K562 (cell line): ENCODE results near the gene CTTNBP2. TPM values are rescaled to one million over a fixed set of nuclear protein-coding genes. Genes with fewer than 3 reads are reported as not detected.

Source experiments
- ATAC-seq: fragments of 200-7000 bp; cut with Tn5 transposase; 3 replicates; pipeline ENCODE4 v1.9.1; 2020; ENCODE audit warnings: moderate library complexity
- BruUV-seq: library from RNA; stranded (reverse); fragments of 400-500 nt; replicated peaks from 2 replicates; lab custom pipeline; 2021; lab: Mats Ljungman, UMichigan
- CTCF ChIA-PET: fragments of 300-600 bp; formaldehyde crosslinking; extraction: SDS; loops from one replicate; lab custom pipeline; 2021; ENCODE audit warnings: low intra/inter-chr PET ratio; lab: Yijun Ruan, JAX
- POLR2A ChIA-PET: fragments of 300-600, 350-650 bp; sonication (Branson Sonifier 250); formaldehyde crosslinking; extraction: SDS; loops from one replicate; lab custom pipeline; 2021; ENCODE audit warnings: antibody characterized with exemption, inconsistent platforms; lab: Yijun Ruan, JAX
- DNase-seq, 4 experiments: peaks; one replicate each; pipeline versions ENCODE4 v3.0.0 to v3.0.0-alpha.2; 2011 to 2018; ENCODE audit warnings: low spot score in 3 of 4, mixed read lengths in 3 of 4; ENCODE audit errors: extremely low read depth in 1 of 4
- FAIRE-seq: peaks from 2 replicates; lab custom pipeline; 2011; peaks lifted over from hg19 to GRCh38; lab: Jason Lieb, UNC
- H2AFZ ChIP-seq: 2 replicates; pipeline ENCODE4 v1.6.0; 2011; ENCODE audit warnings: low read depth, low read length, control low read depth, inconsistent platforms
- H3K27ac ChIP-seq: fragments of 200-600 bp; 3 replicates; pipeline ENCODE4 v1.8.0; 2011; ENCODE audit warnings: low read depth, mild to moderate bottlenecking, control low read depth, inconsistent platforms, low read length, moderate library complexity, mixed read lengths; ENCODE audit errors: extremely low read depth
- H3K27me3 ChIP-seq, 2 experiments: fragments of 300-600 bp in 1 of 2; 2 replicates in 1 of 2; 3 replicates in 1 of 2; pipeline versions ENCODE4 v1.6.0 to v1.8.0; 2011; ENCODE audit warnings: inconsistent platforms in 2 of 2, low read length in 2 of 2, mild to moderate bottlenecking in 1 of 2, mixed read lengths in 1 of 2, moderate library complexity in 1 of 2; ENCODE audit not compliant: control insufficient read depth in 2 of 2, insufficient read depth in 2 of 2
- H3K36me3 ChIP-seq: fragments of 300-600 bp; 3 replicates; pipeline ENCODE4 v1.8.0; 2011; ENCODE audit warnings: mild to moderate bottlenecking, low read length, inconsistent platforms; ENCODE audit not compliant: control insufficient read depth, insufficient read depth
- H3K4me1 ChIP-seq, 2 experiments: fragments of 200-600 bp in 1 of 2; replicated peaks in 1 of 2; 2 replicates in 1 of 2; 3 replicates in 1 of 2; pipeline versions ENCODE4 v1.5.1 to v1.8.0; 2011; ENCODE audit warnings: inconsistent platforms in 2 of 2, low read length in 2 of 2, mild to moderate bottlenecking in 1 of 2, mixed read lengths in 1 of 2, moderate library complexity in 1 of 2; ENCODE audit not compliant: control insufficient read depth in 2 of 2, insufficient read depth in 2 of 2
- H3K4me2 ChIP-seq: 2 replicates; pipeline ENCODE4 v1.6.1; 2011; ENCODE audit warnings: low read length, control low read depth, inconsistent platforms, mixed read lengths; ENCODE audit not compliant: insufficient read depth
- H3K4me3 ChIP-seq: fragments of 200-600 bp; sonication (generic), shearing (Covaris generic); 2 replicates; pipeline ENCODE4 v1.5.1; 2016; ENCODE audit warnings: control low read depth, inconsistent platforms
- H3K79me2 ChIP-seq: fragments of 200-600 bp; 3 replicates; pipeline ENCODE4 v1.8.0; 2011; ENCODE audit warnings: low read length, inconsistent platforms; ENCODE audit not compliant: control insufficient read depth, insufficient read depth
- H3K9ac ChIP-seq, 2 experiments: 2 replicates each; pipeline versions ENCODE4 v1.6.0 to v1.6.1; 2011; ENCODE audit warnings: low read depth in 2 of 2, low read length in 2 of 2, control low read depth in 1 of 2, inconsistent platforms in 1 of 2, mild to moderate bottlenecking in 1 of 2, mixed read lengths in 1 of 2; ENCODE audit not compliant: insufficient read depth in 1 of 2
- H3K9me1 ChIP-seq: one replicate; pipeline ENCODE4 v1.6.0; 2011; ENCODE audit warnings: inconsistent platforms, mild to moderate bottlenecking, low read length, moderate library complexity; ENCODE audit not compliant: control insufficient read depth, insufficient read depth
- H3K9me3 ChIP-seq: replicated peaks from 2 replicates; pipeline ENCODE4 v1.5.1; 2011; ENCODE audit warnings: low read depth, low read length, inconsistent platforms; ENCODE audit not compliant: control insufficient read depth, insufficient read depth
- H4K20me1 ChIP-seq: replicated peaks from 2 replicates; pipeline ENCODE4 v1.6.1; 2011; ENCODE audit warnings: low read length, inconsistent platforms, mixed read lengths; ENCODE audit not compliant: control insufficient read depth, insufficient read depth
- BRD9 ChIP-seq: fragments of 450-650 bp; IDR thresholded peaks from 2 replicates; pipeline ENCODE4 v1.6.1; 2018; ENCODE audit warnings: low read depth; ENCODE audit not compliant: partially characterized antibody
- DIDO1 ChIP-seq: fragments of 450-650 bp; IDR thresholded peaks from 2 replicates; pipeline ENCODE4 v1.6.1; 2016; ENCODE audit warnings: low read depth, missing biosample characterization, missing genetic modification characterization
- ETS2 ChIP-seq: IDR thresholded peaks from 2 replicates; pipeline ENCODE4 v1.6.1; 2016; ENCODE audit warnings: borderline replicate concordance, missing genetic modification characterization, mild to moderate bottlenecking, moderate library complexity, missing compliant biosample characterization; ENCODE audit not compliant: poor library complexity, severe bottlenecking
- FOXP4 ChIP-seq: sonication (generic); formaldehyde crosslinking; IDR thresholded peaks from 2 replicates; pipeline ENCODE4 v1.8.0; 2022; ENCODE audit warnings: mild to moderate bottlenecking, missing genetic modification reagents, borderline replicate concordance
- GABPB2 ChIP-seq: fragments of 250-450 bp; sonication (Bioruptor Pico); conservative IDR thresholded peaks from 2 replicates; pipeline ENCODE4 v1.5.1; 2021; ENCODE audit warnings: mild to moderate bottlenecking
- ILK ChIP-seq: fragments of 450-650 bp; IDR thresholded peaks from 2 replicates; pipeline ENCODE4 v1.6.1; 2016; ENCODE audit warnings: missing genetic modification characterization, low read depth, mild to moderate bottlenecking, missing compliant biosample characterization, moderate library complexity, borderline replicate concordance
- MTF1 ChIP-seq: fragments of 250-450 bp; sonication (Bioruptor Pico); IDR thresholded peaks from 2 replicates; pipeline ENCODE4 v1.9.0; 2021; ENCODE audit warnings: moderate library complexity, mild to moderate bottlenecking, inconsistent platforms, borderline replicate concordance
- POLR2G ChIP-seq: fragments of 200-400 bp; formaldehyde crosslinking; IDR thresholded peaks from 2 replicates; pipeline ENCODE4 v1.6.1; 2017; ENCODE audit warnings: low read depth, mild to moderate bottlenecking, antibody characterized with exemption, low read length, moderate library complexity
- TEAD4 ChIP-seq, 2 experiments: sonication (generic) in 1 of 2; formaldehyde crosslinking in 1 of 2; IDR thresholded peaks; 2 replicates each; pipeline versions ENCODE4 v1.6.1 to v1.8.0; 2012 to 2022; ENCODE audit warnings: borderline replicate concordance in 1 of 2, inconsistent platforms in 1 of 2, low read length in 1 of 2, mild to moderate bottlenecking in 1 of 2, missing genetic modification reagents in 1 of 2
- U2AF2 ChIP-seq: fragments of 200-400 bp; formaldehyde crosslinking; optimal IDR thresholded peaks from 2 replicates; pipeline ENCODE3; 2017; ENCODE audit warnings: low read depth, mild to moderate bottlenecking, low read length
- ZNF431 ChIP-seq: sonication (generic); formaldehyde crosslinking; IDR thresholded peaks from 2 replicates; pipeline ENCODE4 v1.8.0; 2022; ENCODE audit warnings: mild to moderate bottlenecking, missing genetic modification reagents
- ZNF436 ChIP-seq: fragments of 250-450, 450-650 bp; sonication (Bioruptor Pico); formaldehyde crosslinking; IDR thresholded peaks from 2 replicates; pipeline ENCODE4 v1.7.0; 2020; ENCODE audit warnings: mild to moderate bottlenecking
- WGBS: fragments of 100-300 bp; shearing (Covaris generic); methylation state at CpG from one replicate; pipeline ENCODE4 v1.1.6; 2016; ENCODE audit warnings: low coverage, mixed read lengths; ENCODE audit not compliant: insufficient coverage; ENCODE audit errors: missing lambda C conversion rate; 5-methylcytosine and 5-hydroxymethylcytosine counted together
- in situ Hi-C: fragments of 300-500 bp; cut with MboI; formaldehyde crosslinking; loops from 4 replicates; pipeline ENCODE4 v1.15.0; 2018; ENCODE audit warnings: inconsistent platforms, mixed read lengths
- intact Hi-C: fragments of 100-400 bp; cut with micrococcal nuclease; formaldehyde crosslinking; loops from 2 replicates; pipeline ENCODE4 v1.14.2; 2022
- polyA plus RNA-seq, 8 experiments: library from polyadenylated mRNA; depleted of rRNA in 4 of 8; stranded (reverse) in 5 of 8; unstranded in 3 of 8; fragments of >200 nt; fragmentation: Nextera tagmentation in 2 of 8; fragmentation: Illumina TruSeq in 1 of 8; extraction: Ambion mirVana in 2 of 8; extraction: Trizol in 1 of 8; gene quantifications; 2 replicates each; pipeline versions ENCODE4 v1.2.1 to v1.2.3, GENCODE V29; 2011 to 2014; ENCODE audit warnings: inconsistent platforms in 1 of 8, missing spikeins in 1 of 8
- total RNA-seq, 7 experiments: library from RNA; depleted of rRNA in 6 of 7; stranded (reverse); fragments of >200 nt in 6 of 7; fragmentation: Illumina TruSeq in 2 of 7; extraction: Trizol in 2 of 7; gene quantifications; 2 replicates each; pipeline versions ENCODE4 v1.2.1 to v1.2.3, GENCODE V29; 2011 to 2021; ENCODE audit warnings: low replicate concordance in 1 of 7
- TF ChIP-seq, protein P1 (sequence below): fragments of 450-650 bp; IDR thresholded peaks from 2 replicates; pipeline ENCODE4 v1.6.1; 2018; ENCODE audit not compliant: partially characterized antibody

Gene CTTNBP2
- total and polyA plus RNA-seq, 9 of the 15 experiments (the other 6 are each of a cell fraction or from before 2014, with no cell fraction given), result 0.05 TPM; not detected in 8

- no peak for FAIRE-seq
- Histone ChIP-seq H3K4me3 (no peak overlapping the region), H3K36me3 (no peaks in the 10 kb centered on the region), H3K27me3 (no peaks in the 10 kb centered on the region), H3K4me2 (no peak overlapping the region), H3K27ac (no peak overlapping the region), H3K9ac (no peak overlapping the region), H3K9me1 (no peaks in the 10 kb centered on the region), H4K20me1 (no peaks in the 10 kb centered on the region), H2AFZ (no peak overlapping the region; the same call in 1 of the 2 replicates), H3K4me1 (no peaks in the 10 kb centered on the region), H3K9me3 (no peaks in the 10 kb centered on the region), H3K79me2 (no peaks in the 10 kb centered on the region)
- in situ Hi-C loops, result no loop called here
- DNase-seq, result no peak
- TF ChIP-seq ETS2, result no peak
- TF ChIP-seq, protein P1, sequence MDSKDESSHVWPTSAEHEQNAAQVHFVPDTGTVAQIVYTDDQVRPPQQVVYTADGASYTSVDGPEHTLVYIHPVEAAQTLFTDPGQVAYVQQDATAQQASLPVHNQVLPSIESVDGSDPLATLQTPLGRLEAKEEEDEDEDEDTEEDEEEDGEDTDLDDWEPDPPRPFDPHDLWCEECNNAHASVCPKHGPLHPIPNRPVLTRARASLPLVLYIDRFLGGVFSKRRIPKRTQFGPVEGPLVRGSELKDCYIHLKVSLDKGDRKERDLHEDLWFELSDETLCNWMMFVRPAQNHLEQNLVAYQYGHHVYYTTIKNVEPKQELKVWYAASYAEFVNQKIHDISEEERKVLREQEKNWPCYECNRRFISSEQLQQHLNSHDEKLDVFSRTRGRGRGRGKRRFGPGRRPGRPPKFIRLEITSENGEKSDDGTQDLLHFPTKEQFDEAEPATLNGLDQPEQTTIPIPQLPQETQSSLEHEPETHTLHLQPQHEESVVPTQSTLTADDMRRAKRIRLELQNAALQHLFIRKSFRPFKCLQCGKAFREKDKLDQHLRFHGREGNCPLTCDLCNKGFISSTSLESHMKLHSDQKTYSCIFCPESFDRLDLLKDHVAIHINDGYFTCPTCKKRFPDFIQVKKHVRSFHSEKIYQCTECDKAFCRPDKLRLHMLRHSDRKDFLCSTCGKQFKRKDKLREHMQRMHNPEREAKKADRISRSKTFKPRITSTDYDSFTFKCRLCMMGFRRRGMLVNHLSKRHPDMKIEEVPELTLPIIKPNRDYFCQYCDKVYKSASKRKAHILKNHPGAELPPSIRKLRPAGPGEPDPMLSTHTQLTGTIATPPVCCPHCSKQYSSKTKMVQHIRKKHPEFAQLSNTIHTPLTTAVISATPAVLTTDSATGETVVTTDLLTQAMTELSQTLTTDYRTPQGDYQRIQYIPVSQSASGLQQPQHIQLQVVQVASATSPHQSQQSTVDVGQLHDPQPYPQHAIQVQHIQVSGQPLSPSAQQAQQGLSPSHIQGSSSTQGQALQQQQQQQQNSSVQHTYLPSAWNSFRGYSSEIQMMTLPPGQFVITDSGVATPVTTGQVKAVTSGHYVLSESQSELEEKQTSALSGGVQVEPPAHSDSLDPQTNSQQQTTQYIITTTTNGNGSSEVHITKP, result no peak
- no peak for TF ChIP-seq BRD9
- no peak for TF ChIP-seq ZNF436 (CRISPR knock-in tag)
- TF ChIP-seq GABPB2 (CRISPR knock-in tag), result no peak
- TF ChIP-seq MTF1 (CRISPR knock-in tag), result no peak
- TF ChIP-seq U2AF2, result no peak
- TF ChIP-seq DIDO1, result no peak
- no peak for TF ChIP-seq ILK
- no peak for TF ChIP-seq FOXP4 (CRISPR knock-in tag)
- no peak for TF ChIP-seq TEAD4 (IDR thresholded peaks at IDR 0.05; ENCODE audit: low read length)
- TF ChIP-seq TEAD4 (CRISPR knock-in tag; IDR thresholded peaks at IDR 0.05; ENCODE audit: borderline replicate concordance), result no peak
- TF ChIP-seq ZNF431, result no peak
- no peak for TF ChIP-seq POLR2G
- ATAC-seq, result no peak
- CTCF ChIA-PET, result no interaction called here
- intact Hi-C loops, result no loop called here
- BruUV-seq, result no TSS peak
- POLR2A ChIA-PET, result interaction anchor here (1.0 kb wide), 1 partner anchor 28 kb away, joined by 3 read pairs; no protein-coding TSS in a partner anchor
- 8% methylated on average over 3 of the region's 3 CpGs for WGBS
Measured at GRCh38 chr7:117800406-117800805, 72.8 kb downstream of the CTTNBP2 start.
